ENCODE results near the gene ADM2.
"Not testable (repeated sequence)": the region's sequence is repeated elsewhere in the genome, so short reads cannot be mapped to it uniquely, and the experiment has no call there.

Gene ADM2

DNA sequence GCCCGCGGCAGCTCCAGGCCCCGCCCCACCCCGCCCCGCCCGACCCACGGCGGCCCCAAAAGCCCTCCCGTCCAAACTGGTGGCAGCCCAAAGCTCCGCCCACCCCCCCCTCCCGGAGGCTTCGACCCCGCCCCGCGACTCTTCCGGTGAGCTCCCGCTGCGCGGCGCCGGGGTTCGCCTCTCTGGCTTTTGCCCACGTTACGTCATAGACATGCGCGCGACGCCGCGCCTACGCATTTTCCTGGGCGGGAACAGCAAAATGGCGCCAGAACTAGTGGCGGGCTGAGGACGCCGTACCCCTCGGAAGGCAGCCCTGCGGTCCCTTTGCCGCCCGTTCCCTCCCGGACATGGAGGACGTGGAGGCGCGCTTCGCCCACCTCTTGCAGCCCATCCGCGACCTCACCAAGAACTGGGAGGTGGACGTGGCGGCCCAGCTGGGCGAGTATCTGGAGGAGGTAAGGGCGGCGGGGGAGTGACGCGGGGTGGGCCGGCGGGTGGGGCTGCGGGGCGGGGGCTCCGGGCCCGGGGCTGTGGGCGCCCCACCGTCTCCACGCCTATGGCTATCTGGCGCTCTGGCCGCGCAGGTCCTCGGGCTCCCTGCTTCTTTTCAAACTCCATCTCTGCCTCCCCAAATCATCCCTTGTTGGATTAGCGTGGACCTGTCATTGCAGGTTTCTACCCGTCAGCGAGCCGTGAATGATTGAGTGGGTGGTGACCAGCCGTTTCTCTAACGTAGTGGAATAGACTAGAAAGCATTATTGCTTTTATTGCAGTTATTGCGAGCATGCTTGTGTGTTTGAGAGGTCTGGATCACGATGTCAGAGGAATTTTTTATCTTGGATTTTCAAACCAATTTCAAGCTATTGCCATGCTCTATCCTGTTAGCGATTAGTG, 26.9 kb downstream of the ADM2 start, which contains the start of gene NCAPH2:
NCAPH2 (plus strand) TSS at position 234 of the 894 bp plus-strand sequence; CDS start at position 348, 114 bp downstream.
- DNase-seq: peak; percentile 96 to 98

DNA sequence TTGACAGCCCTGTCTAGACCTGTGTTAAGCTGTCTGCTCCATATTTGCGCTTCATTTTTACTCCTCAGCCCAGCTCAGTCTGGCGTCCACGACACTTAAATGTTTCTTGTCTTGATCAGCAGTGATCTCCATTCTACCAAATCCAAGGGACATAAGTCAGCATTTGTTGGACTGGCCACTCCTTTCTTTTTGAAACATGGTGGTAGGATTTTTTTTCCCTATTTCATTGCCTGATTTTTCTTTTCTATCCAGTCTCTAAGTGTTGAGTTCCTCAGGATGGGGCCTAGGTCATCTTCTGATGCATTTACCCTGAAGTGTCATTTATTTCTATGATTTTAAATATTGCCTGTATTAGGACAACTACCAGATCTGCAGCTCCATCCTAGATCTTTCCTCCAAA, 27.6 kb downstream of the ADM2 start:
- no peak for DNase-seq

DNA sequence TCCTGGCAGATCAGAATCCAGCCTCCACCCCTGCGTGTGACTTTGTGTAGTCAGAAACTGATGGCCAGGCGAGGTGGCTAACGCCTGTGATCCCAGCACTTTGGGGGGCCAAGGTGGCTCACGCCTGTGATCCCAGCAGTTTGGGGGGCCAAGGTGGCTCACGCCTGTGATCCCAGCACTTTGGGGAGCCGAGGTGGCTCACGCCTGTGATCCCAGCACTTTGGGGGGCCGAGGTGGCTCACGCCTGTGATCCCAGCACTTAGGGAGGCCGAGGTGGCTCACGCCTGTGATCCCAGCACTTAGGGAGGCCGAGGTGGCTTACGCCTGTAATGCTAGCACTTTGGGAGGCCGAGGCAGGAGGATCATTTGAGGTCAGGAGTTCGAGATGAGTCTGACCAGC, 31.8 kb downstream of the ADM2 start:
- no peak for DNase-seq

DNA sequence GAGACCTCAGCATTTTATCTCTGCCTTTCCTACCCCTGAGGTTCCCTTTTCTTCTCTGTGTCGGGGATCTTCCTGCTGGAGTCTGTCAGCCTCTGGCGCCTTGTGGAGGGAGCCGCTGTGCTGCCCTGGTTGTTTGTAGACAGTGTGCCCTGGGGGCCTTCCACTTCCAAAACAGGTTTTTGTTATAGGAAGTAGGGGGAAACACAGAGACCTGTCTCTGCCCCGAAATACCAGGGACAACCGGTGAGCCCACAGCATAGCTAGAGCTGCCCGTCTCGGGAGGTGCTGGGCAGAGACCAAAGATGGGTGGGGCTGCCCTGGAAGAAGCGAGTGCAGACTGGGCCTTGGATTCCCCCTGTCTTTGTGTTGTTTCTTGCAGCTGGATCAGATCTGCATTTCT, 34.7 kb downstream of the ADM2 start:
- DNase-seq: no peak

DNA sequence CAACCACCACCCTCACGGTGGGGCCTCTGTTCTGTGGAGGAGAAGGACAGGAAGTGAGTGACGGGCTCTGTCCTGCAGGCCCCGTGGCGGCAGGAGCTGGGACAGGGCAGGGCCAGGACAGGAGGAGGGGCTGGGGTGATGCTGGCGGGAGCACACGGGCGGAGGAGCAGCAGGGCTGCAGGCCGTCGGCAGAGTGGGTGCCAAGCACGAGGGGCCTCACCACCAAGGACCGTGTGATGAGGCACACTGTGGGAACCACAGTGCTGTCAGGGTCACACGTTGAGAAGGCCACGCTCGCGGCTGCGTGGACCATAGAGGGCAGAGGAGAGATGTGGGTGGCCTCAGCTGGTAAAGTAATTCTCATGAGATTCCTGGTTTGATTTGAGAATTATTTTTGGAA, 35.5 kb downstream of the ADM2 start:
- DNase-seq: no peak

DNA sequence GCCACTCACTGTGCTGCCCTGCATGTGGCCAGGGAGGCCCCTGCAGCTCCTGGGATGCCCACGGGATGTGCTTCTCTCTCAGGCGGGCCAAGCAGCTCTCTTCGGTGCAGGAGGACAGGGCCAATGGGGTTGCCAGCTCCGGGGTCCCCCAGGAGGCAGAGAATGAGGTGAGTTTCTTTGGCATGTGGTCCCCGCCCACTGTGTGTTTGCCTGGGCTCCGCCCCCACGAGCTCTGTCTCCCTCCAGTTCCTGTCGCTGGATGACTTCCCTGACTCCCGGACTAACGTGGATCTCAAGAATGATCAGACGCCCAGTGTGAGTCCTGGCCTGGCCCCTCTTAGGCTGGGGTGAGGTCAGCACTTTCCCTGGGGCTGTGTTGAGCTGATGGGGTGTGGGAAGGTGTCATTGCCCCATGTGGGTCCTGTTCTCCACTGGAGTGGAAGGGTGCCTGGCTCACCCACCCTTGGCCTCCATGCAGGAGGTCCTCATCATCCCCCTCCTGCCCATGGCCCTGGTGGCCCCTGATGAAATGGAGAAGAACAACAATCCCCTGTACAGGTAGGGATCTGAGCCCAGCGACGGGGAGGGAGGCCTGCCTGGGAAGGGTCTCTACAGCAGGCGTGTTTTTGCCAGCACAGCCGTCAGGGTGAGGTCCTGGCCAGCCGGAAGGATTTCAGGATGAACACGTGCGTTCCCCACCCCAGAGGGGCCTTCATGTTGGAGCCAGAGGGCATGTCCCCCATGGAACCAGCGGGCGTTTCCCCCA, 36.3 kb downstream of the ADM2 start:
- DNase-seq: no peak

DNA sequence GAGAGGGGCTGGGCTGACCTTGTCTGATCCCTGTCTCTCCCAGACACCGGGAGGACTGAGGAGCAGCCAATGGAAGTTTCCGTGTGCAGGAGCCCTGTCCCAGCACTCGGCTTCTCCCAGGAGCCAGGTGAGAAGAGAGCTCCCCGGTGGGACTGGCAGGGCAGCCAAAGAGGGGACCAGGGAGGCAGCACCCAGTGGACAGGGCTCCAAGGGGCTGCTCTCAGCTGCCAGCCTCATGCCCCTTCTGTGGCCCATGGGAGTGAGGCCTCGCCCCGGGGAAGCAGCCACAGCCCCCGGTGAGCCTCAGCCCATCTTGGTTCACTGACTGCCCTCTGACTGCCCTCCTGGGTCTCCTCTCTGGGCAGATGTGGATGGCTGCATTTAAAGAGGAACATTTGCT, 37.3 kb downstream of the ADM2 start:
- DNase-seq: no peak

DNA sequence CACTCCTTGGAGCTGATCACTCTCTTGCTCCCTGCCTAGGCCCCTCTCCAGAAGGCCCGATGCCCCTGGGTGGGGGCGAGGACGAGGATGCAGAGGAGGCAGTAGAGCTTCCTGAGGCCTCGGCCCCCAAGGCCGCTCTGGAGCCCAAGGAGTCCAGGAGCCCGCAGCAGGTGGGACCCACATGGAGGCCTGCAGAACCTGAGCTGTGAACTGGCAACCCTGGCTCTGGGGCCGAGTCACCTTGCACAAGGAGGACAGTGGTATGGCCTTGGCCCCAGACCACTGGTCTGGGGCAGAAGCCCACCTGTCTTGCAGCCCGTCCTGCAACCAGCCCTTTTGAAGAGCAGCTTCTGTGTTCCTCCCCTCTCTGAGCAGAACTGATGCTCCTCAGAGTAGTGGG, 37.8 kb downstream of the ADM2 start:
- no peak for DNase-seq

DNA sequence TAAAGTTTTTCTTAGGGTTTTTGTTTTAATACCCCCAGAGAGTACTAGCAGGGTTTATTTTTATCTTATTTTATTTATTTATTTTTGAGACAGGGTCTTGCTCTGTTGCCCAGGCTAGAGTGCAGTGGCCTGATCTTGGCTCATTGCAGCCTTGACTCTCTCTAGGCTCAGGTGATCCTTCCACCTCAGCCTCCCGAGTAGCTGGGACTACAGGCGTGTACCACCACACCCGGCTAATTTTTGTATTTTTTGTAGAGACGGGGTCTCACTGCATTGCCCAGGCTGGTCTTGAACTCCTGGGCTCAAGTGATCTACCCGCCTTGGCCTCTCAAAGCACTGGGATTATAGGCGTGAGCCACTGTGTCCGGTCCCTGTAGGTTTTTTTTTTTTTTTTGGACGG, 38.8 kb downstream of the ADM2 start:
- DNase-seq: not testable (repeated sequence)

DNA sequence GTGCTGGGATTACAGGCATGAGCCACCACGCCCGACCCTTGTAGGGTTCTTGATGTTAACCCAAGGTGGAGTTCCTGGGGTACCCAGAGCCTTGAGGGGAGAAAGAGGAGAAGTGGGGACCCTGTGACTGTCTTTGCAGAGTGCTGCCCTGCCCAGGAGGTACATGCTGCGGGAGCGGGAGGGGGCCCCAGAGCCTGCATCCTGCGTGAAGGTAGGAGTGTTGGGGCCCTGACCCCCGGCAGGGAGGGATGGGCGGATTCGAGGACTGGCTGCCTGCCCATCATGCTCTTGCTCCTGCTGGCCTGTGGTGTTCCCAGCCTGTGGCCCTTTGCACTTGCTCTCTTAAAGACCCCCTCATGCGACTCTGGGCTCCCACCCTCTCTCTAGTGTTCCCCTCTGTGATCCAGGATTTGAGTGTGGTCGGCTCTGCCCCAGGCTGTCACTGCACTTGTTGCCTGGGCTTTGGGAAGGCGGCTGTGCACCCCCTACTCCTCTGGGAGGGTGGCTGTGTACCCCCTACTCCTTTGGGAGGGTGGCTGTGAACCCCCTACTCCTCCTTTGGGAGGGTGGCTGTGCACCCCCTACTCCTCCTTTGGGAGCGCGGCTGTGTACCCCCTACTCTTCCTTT, 39.6 kb downstream of the ADM2 start:
- no peak for DNase-seq

DNA sequence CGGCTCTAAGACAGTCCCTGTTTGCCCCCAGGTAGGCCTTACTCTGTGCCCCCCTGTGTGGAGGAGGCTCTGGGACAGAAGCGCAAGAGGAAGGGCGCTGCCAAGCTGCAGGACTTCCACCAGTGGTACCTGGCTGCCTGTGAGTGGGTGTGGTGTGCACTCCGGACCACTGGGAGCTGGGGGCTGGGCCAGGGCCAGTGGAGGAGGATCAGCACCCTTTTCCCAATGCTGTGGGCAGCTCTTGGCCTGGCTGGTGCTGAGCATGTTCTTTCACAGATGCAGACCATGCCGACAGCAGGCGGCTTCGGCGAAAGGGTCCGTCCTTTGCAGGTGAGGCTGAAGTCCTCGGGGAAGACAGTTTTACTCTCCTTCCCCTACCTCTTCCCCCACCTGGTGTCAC, 40.4 kb downstream of the ADM2 start:
- DNase-seq: no peak

DNA sequence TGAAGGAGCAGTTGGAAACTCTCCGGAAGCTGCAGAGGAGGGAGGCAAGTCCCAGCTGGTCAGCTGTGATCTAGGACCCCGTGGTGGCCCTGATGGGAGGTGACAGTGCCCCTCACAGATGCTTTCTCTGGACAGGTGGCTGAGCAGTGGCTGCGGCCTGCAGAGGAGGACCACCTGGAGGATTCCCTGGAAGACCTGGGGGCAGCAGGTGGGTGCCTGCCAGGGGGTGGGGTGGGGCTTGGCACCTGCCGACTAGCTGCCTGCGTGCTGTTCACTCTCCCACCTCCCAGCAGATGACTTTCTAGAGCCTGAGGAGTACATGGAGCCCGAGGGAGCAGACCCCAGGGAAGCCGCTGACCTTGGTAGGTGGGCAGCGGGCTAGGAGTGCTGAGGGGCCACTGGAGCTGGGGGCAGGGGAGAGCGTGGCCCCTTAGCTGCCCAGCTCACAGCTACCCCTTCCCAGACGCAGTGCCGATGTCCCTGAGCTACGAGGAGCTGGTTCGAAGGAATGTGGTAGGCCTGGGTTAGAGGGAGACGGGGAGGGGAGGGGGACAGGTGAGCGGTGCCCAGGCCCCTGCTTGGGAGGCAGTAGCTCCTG, 41.0 kb downstream of the ADM2 start:
- DNase-seq: no peak

DNA sequence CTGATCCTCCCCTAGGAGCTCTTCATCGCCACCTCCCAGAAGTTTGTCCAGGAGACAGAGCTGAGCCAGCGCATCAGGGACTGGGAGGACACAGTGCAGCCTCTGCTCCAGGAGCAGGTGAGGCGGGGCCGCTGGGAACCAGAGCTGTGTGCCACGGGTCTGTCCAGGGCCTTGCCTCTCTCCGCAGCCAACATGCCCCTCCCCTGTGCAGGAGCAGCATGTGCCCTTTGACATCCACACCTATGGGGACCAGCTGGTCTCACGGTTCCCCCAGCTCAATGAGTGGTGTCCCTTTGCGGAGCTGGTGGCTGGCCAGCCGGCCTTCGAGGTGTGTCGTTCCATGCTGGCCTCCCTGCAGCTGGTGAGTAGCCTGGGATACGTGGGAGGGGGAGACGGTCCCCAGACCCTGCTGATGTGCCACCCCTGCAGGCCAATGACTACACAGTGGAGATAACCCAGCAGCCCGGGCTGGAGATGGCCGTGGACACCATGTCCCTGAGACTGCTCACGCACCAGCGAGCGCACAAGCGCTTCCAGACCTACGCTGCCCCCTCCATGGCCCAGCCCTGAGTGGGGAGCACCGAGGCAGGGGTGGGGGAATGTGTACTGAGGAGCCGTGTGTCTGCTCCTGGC, 41.6 kb downstream of the ADM2 start:
- DNase-seq: no peak

DNA sequence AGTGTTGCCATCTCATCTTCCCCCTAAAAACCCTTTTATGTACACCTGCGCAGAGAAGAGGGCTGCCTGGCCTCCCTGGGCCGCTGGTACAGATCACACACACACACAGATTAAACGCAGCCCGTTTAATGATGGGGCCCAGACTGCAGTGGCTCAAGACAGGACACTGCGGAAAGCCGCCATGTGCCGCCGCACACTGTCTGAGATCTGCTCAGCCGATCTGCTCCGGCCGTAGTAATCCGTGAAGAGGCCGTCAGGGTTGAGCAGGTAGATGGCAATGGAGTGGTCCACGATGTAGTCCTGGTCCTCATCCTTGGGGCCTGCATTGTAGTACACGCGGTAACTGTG, 42.1 kb downstream of the ADM2 start:
- DNase-seq: no peak

DNA sequence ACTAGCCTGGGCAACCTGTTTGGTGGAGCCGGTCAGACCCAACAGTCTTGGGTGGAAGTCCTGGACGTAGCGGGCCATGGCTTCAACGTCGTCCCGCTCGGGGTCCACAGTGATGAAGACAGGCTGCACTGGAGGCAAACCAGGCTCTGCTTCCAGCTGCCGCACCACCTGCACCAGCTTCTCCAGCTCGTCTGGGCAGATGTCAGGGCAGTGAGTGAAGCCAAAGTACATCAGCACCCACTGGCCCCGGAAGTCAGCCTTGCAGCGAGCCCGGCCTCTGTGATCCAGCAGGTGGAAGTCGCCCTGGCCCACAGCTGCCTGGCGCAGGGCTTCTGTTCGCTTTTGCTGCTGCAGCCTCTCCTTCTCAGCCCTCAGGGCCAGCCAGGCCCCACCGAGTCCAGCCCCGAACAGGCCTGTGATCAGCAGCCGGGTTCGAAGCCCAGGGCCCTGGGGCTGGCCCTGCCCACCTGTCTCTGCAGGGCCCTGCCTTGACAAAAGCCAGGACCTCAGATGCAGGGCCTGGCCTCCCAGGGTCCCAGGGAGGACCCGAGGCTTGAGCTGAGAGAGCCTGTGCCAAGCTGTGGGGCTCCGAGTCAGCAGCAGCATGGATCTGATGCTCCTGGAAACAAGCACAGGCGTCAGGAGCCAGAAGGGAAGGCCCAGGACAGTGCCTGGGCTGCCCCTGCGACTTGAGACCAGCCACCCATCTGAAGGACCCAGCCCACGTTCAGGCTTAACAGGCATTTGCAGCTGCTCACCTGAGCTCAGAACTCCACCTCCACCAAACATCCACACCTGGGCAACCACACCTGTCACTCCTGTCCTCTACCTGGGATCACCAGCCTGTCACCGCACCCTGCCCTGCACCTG, 42.7 kb downstream of the ADM2 start:
- no peak for DNase-seq

DNA sequence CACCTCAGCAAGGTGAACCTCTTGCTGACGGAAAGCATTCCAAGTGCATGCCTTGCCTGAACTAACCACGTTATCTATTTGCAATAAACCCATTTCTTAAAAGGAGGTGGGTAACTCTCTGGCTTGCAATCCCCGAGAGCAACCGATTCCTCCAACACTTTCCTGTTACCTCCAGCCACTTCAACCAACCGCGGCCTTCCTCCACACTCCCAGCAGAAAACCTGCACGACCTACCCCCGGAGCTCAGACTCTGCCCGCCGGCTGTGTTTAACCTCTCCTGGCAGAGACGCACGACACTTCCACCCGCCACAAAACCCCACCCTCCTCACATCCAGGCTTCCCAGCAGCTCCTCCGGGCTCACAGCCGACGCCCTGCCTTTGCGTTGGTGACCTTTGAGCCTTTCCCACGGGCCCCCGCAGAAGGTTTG, 43.3 kb downstream of the ADM2 start:
- DNase-seq: no peak

DNA sequence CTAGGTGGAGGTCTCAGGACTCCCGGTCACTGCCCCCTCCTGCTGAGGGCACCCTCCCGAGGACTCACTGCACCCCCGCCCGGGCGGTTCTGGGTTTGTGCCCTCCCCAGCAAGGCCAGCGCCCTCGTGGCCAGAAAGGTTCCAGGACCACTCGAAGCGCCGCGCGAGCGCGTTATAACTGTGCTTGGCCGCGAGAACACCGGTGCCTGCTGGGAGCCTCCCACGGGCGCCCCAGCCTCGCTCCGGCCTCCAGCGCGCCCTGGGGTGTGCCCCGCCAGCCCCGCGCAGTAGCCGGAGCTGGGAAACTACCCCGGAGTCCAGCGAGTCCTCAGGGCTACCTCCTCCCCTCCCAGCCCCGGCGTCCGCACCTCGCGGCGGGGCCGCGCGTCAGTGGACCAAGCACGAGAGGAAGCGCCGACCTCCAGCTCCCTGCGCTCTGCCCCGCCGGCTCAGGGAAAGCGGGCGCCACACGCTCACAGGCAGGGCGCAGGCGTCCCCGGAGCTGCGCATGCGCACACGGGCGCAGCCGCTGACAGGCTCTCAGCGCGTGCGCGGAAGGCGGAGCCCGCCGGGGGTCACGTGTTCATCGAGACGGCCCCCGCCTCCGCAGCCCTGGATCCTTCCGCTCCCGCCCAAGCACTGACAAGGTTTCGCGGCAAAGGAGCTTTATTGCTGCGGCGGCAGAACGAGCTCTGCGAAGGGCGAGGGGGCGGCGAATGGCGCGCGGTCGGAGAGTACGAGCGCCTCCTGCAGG, 43.9 kb downstream of the ADM2 start, which contains the start of gene SCO2:
SCO2 (minus strand) TSS at position 495 of the 754 bp plus-strand sequence. CDS start 1,187 bp downstream, outside the sequence.
- DNase-seq: peak; percentile 97 to 98

DNA sequence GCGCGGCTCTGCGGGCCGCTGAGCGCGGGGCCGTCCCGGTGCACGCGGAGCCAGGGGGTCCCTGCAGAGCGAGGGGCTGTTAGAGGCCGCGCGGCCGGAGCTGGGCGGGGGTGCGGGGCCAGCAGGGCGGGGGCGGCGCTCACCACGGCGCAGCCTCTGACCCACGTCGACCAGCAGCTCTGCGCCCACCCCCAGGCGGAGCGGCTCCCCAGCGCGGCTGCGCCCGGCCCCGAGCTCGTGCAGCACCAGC, 44.4 kb downstream of the ADM2 start:
- no peak for DNase-seq

DNA sequence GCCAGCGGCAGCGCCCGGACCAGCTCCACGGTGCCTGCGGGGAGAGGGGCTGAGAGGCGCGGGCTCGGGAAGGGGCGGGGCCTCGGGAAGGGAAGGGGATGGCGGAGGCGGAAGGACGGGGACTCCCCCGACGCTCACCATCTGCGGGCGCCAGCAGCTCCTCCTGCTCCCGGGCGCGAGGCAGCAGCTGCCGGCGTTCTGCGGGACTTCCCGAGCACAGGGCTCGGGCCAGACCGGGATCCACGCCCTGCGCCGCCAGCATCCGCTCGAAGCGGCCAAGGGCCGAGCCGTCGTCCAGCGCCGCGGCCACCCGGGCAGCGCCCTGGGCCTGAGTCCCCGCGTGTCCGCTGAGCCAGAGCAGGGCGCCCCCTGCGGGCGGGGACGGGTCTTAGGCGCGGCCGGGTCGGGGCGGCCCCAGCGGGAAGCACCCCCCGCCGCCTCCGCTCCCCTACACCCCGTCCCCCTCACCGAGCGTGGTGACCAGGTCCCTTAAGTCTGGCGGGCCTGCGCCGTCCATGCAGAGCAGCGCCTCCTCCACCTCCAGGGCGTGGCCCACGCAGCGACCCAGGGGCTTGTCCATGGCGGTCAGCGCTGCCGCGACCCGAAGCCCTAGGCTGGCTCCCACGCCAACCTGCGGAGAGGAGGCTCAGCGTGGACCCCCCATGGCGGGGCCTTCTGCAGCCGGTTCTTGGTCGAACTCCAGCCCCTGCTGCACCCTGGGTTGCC, 44.9 kb downstream of the ADM2 start:
- DNase-seq: peak; percentile 86 to 91

All from CD4-positive, alpha-beta T cell treated with Interferon alpha-2 for 1 hour (primary cell).